NK-92 (cell line): ENCODE results near the gene PTCH2.
"Not testable (repeated sequence)": the region's sequence is repeated elsewhere in the genome, so short reads cannot be mapped to it uniquely, and the experiment has no call there.

Experiments used
- DNase-seq: peaks from one replicate; lab custom pipeline; 2025; ENCODE audit not compliant: unreplicated experiment; lab: John Stamatoyannopoulos, UW

PTCH2 gene

DNA sequence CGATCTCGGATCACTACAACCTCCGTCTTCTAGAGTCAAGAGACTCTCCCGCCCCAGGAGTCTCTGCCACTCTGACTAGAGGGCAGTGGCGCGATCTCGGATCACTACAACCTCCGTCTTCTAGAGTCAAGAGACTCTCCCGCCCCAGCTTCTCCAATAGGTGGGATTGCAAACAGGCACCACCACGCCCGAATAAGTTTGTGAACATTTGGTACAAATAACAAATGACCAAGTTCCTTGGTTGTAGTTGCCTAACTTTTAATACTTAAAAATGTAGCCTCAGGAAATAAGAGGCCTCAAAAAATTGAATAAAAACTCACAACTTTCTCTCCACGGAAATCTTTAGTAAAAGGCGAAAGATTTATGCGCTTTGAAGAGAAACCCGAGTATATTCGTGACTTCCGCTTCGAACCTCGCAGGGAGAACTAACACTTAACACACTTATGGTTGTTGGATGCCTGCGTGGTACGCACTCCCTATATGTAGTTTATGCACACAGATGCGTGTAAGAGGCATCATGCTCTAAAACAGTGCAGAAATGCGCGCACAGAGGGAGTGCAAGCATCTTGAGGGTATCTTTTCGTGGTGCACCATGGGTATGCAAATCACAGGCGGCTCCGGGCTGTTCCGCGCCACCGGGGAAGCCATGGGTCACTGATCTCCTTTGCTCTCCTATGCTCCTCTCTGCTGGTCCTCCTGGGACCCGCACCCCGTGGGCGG lies 23.3 kb downstream of the PTCH2 start:
- no peak for DNase-seq

DNA sequence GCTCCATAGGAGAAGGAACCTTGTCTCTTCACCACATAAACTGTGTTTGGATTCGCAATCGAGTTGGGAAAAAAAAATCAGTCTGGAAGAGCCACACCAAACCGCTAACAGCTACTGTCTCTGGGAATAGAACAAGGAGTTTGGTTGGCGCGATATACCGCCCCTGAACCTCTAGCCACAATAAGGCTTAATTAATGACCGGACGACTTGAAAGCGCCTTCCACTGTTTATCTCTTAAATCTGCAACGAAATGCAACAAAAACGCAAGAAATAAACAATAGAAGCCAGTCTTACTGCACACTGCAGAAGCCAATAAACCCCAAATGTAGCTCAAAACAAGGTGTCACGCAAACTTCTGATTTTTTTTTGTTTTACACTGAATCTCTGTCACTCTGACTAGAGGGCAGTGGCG lies 23.9 kb downstream of the PTCH2 start:
- no peak for DNase-seq

DNA sequence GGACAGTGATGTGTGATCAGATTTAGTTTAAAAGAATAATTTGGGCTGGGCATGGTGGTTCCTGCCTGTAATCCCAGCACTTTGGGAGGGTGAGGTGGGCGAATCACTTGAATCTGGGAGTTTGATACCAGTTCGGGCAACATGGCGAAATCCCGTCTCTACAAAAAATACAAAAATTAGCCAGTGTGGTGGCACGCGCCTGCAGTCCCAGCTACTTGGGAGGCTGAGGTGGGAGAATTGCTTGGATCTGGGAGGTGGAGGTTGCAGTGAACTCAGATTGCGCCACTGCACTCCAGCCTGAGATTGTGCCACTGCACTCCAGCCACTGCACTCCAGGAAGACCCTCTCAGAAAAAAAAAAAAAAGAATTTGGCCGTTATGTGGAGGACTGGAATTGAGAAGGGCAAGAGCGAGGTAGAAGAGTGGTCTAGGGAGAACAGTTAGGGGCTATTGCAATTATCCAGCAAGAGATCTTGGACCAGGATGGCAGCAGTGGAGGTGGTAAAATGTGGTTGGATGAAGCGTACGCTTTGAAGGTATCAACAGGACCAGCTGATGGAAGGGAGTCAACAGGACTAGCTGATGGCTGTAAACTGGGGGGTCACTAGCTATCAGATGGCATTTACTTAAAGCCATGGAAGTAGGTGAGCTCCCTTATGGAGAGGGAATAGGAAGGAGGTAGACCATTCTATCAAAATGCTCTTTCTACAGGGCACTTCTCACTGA lies 25.1 kb downstream of the PTCH2 start:
- DNase-seq: no peak

DNA sequence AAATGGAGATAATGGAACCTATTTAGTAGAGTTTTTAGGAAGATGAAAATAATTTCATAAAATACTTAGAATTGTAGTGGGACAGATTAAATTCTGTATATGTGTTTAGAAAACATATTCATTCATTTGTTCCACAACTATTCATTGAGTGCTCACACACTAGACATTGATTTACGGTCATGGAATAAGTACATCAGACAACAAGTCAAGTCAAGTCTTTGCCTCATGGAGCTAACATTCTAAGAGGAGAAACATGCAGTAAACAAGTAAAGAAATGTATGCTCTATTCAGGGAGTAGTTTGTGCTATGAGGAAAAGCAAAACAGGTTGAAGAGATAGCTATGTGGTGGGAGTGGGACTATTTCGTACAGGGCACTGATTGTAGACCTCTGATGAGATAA lies 25.7 kb downstream of the PTCH2 start:
- DNase-seq: no peak

DNA sequence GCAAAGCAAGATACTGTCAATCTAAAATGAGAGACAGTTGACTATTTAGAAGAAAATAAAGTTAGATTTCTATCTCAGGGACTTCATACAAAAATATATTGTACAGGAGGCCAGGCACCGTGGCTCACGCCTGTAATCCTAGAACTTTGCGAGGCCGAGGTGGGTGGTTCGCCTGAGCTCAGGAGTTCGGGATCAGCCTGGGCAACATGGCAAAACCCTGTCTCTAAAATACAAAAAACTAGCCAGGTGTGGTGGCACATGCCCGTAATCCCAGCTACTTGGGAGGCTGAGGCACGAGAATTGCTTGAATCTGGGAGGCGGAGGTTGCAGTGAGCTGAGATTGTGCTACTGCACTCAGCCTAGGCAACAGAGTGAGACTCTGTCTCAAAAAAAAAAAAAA lies 27.1 kb downstream of the PTCH2 start:
- DNase-seq: not testable (repeated sequence)

DNA sequence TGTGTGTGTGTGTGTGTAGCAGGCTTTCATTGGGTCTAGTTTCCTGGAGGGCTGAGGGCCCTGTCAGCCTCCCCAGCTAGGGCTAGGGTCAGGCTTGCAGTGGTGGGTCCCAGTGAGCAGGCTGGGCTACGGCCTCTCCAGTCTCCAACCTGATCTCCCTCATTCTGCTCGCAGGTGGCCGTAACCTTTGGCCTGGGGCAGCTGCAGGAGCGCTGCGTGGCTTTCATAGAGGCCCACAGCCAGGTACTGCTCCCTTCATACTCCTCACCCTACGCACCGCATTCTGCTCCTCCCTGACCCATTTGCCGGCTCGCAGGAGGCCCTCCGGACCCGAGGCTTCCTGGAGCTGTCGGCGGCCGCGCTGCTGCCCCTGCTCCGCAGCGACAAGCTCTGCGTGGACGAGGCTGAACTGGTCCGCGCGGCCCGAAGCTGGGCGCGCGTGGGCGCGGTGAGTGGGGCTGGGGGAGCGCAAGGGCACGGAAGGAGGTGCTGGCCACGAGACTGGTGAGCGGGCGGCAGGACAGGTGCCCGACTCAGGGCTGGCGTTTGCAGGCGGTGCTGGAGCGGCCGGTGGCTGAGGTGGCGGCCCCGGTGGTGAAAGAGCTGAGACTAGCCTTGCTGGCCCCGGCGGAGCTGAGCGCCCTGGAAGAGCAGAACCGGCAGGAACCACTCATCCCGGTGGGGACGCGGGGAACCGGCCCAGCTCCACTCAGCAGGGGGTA lies 30.1 kb downstream of the PTCH2 start:
- DNase-seq: no peak

DNA sequence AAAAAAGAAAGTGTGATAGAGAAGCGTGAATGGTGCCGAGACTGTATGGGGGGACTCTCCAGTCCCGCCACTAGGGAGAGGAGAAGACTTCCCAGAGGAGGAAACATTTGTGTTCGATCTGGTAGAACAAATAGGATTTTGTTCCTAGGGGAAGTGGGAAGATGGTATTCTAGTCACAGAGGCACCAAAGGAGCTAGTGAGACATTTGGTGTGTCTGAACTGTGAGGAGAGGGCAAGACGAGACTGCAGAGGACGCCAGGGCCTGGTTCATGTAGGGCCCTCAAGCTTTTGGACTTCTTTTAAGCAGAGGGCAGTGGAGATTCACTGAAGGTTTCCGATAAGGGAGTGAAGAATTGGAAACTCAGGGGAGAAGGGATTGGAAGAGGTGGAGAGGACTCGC lies 31.8 kb downstream of the PTCH2 start:
- no peak for DNase-seq

DNA sequence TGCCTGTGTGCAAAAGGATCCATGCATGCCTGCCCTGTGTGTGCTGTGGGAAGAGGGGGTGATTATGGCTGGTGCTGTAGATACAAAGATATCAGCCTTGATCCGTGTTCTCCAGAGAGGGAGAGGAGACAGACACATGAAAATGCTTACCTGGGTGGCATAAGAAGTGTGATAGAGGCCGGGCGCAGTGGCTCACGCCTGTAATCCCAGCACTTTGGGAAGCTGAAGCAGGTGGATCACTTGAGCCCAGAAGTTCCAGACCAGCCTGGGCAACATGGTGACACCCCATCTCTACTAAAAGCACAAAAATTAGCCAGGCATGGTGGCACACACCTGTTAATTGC lies 32.3 kb downstream of the PTCH2 start:
- not testable (repeated sequence) for DNase-seq

DNA sequence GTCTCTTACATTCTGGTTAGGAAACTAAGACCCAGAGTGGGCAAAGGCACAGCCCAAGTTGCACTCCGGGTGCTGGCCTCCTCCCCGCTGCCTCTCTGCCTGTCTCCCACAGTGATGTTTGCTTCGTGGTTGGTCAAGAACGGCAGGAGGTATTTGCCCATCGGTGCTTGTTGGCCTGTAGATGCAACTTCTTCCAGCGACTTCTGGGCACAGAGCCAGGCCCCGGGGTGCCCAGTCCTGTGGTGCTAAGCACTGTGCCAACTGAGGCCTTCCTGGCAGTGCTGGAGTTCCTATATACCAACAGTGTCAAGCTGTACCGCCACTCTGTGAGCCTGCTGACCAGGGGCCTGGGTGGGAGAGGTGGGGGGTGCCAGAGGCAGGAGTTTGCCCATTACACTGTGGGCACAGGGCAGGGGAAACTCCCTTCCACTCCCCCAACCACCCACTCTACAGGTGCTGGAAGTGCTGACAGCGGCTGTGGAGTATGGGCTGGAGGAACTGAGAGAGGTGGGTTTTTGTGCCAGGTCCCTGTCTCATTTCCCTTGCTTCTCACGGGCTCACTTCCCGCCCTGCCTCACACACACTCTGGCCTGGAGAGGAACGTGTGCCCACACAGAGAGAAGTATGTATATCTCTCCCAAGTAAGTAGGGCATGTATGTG lies 32.8 kb downstream of the PTCH2 start:
- no peak for DNase-seq

DNA sequence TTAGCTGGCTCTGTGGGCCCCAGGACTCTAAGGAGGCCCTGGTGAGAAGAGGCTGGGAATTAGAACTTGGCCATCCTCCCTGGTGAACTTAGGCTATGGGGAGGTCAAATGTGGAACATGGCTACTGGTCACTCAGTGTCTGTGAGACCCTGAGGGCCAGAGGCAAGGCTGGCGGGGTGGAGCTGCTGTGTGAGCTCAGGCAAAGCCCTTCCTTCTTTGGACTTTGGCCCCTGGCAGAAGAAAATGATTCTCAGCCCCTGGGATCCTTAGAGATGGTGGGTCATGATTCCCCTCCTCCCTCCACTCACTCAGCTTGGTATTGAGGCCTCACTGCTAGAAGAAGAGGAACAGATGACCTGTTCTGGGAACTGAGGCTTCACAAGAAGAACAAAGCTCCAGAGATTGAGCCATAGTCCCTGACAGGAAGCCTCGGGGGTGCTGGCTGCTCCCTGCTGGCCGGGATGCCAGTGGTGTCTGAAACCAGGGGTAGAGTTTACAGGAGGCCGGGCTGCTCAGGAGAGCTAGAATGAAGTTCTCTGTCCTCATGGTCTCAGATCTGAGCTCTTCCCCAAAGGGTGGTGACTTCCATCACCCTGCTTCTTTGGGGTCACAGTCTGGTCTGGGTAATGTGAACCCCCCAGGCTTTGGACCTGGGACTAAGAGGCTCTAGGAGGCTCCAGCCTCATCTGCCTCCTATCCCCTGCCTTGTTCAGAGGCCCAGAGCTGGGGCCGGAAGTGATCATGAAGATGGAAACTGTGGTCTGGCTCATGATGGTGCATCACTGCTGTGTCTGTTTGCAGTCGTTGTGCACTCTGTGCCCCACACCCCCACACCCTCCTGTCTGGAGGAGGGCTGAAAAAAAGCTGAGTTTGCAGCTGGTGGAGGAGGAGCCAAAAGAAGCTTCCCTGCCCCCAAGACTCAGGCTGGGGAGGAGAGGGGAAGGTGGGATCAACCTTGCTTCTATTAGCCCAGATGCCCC lies 33.8 kb downstream of the PTCH2 start:
- DNase-seq: no peak

DNA sequence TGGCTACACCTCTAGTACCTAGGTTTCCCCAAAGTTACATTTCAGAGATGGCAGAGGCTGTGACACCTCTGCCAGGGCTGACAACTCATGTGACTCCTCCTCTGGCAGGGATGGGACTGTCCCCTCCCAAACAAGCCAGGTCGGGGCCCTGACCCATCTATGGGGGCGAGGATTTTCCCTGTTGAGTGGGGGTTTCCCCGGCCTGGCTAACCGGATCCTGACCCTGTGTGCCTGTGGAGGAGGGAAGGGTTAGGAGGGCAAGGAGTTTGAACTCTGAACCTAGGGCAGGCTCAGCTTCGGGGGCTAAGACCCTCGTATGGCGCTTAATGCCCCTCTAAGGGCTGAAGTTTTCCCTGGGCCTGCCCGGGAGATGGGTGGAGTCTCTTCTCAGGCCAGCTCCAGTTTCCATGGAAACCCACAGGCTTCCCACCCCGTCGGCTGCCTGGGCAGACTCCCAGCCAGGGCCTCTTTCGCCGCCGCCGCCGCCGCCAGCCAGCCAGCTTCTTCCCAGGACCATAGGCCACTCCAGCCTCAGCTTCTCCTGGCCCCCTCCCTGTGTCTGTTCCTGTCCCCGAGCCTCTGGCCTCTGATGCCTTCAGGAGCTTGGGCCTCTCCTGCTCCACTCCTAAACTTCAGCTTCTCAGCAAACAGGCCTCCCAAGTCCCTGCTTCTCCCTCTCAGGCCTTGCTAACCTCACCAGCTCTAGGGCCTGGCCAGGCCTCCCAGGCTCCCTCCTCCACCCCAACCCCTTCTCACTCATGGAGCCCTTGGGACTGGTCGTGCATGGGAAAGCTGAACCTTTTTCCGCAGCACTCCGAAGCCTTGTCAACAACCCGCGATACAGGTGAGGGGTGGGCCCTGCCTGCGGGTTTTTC lies 34.8 kb downstream of the PTCH2 start, which contains the start of gene BTBD19:
BTBD19 (plus strand) TSS at position 461 of the 875 bp plus-strand sequence; CDS start at position 759, 298 bp downstream.
- no peak for DNase-seq

DNA sequence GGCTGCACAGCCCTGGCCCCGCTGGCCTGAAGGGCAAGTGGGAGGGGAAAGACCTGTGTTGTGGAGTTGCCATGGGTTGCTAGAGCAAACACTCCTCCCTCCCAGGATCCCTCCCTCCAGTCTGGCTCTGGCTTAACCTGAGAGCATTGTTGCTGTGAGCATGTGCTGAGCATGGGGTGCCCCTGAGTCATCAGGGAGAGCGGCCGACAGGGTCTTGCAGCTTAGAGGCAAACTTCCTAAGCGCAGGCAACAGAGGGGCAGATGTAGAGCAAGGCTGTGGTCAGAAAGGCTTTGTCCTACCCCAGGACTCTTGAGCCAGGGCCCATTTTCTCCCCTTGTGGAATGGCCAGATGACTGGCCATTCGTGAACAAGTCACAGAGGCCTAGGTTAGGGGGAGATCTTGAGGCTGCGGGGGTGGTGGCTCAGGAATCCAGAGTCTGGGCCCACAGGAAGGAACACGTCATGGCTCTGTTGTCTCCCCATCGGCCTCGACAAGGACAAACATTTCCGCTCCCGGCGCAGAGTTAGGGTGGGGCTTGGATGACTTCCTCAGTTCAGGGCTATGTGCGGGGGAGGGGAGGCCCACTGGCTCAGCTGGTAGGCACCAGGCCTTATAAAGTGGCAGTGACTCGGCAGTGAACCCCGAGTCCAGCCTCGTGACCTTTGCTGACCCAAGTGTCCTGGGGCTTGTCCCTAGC lies 35.5 kb downstream of the PTCH2 start:
- DNase-seq: no peak

DNA sequence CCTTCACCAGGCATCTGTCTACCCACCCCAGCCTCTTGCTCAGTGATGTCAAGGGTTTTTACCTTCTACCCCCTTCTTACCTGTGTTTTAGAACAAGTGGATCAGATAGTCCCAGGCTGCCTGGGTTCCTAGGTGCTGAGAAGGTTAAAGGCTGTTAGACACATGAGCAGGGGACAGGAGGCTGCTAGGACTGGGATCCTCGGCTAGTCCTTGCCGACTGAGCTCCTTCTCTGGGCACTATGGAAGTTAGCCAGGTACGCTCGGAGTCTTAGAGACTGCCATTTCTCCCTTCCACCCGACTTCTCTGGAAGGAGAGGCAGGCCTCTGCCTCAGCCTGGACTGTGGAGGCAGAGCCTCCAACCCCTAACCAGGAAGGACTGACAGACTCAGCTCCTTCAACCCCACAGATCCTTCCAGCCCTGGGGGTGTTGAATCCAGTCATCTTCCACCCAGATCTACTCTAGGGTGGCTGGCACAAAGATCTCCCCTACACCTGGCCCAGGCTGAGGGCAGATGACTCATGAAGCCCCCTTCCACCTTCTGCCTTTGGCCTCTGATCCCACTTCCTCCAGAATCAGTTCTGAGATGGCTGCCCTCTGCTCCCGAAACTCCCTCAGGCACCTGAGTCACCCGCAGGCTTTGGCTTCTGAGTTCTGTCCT lies 36.2 kb downstream of the PTCH2 start, which contains the start of gene DYNLT4:
DYNLT4 (minus strand) TSS at position 648 of the 660 bp plus-strand sequence. CDS start 683 bp downstream, outside the sequence.
- DNase-seq: no peak

DNA sequence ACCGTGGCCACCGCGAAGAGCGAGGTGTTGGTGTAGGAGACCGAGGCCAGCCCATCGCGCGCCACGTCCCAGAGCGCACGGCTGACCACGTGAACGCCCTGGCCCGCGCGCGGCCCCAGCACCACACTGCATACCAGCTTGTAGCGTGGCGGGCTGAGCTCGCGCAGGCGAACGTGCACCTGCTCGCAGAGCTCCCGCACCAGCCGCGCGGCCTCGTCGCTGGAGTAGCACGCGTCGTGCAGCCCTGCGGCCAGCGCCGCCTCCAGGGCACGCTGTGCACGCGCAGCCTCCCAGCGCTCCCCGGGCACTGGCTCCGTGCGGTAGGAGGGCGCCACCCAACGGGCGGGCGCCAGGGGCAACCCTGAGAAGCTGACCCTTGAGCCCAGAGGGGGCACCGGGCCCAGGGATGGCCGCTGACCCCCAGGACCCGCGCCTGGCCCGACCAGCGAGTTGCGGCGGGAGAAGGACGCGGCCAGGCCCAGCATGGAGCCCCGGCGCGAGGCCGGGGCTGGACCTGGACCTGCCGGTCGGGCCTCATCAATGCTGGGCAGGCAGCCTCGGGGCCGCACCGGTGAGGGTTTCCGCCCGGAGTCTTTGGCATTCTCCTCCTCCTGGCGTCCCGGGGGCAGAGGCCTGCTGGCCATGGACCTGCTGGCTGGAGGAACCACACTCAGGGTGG lies 36.9 kb downstream of the PTCH2 start:
- DNase-seq: no peak

DNA sequence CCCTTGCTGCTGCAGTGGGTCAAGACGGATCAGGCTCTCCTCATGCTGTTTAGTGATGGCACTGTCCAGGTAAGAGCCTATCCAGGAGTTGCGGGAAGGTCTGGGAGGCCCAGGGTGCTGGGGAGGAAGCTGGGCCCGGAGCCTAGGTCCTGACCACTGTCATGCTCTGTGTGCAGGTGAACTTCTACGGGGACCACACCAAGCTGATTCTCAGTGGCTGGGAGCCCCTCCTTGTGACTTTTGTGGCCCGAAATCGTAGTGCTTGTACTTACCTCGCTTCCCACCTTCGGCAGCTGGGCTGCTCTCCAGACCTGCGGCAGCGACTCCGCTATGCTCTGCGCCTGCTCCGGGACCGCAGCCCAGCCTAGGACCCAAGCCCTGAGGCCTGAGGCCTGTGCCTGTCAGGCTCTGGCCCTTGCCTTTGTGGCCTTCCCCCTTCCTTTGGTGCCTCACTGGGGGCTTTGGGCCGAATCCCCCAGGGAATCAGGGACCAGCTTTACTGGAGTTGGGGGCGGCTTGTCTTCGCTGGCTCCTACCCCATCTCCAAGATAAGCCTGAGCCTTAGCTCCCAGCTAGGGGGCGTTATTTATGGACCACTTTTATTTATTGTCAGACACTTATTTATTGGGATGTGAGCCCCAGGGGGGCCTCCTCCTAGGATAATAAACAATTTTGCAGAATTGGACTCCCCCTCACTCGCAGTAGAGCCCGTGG lies 37.6 kb downstream of the PTCH2 start:
- DNase-seq: no peak

DNA sequence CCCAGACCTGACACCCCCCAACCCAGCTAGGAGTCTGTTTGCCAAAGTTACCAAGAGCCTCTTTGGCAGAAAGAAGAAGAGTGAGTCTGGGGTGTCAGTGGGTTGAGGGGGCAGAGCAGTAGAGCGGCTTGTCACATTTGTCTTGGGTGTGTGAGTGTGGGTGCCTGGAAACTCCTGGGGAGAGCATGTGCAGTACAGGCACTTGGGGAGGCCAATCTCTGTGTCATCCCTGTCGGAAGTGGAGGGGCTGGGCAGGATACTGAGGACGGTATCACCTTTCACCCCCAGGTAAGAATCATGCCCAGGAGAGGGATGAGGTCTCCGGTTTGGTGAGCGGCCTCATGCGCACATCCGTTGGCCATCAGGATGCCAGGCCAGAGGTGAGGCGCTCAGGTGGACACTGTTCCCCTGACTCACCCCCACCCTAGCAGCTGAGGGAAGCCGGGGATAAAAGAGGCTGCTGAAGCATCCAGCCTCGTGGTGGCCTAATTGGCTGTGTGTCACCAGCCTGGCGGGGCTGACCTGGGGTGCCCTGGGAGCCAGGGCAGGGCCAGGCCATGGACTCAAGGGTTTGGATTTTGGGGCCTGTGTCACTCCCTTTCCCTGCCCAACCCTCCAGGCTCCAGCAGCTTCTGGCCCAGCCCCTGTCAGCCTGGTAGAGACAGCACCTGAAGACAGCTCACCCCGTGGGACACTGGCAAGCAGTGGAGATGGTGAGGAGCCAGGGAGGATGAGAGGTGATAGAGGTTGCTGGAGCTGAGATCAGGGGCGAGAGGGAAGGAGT lies 39.5 kb downstream of the PTCH2 start:
- no peak for DNase-seq
